H9 (cell line): ENCODE measurements around the gene LPCAT1. TPM values are rescaled to one million over a fixed set of nuclear protein-coding genes. Genes with fewer than 3 reads are reported as not detected.

ENCODE experiments used
- DNase-seq: peaks from one replicate; pipeline ENCODE4 v3.0.0-alpha.2; 2017
- H2AFZ ChIP-seq: one replicate; pipeline ENCODE4 v1.6.1; 2013; ENCODE audit warnings: mild to moderate bottlenecking, low read length, control low read depth, moderate library complexity
- H2AK5ac ChIP-seq: 2 replicates; pipeline ENCODE4 v1.6.1; 2013; ENCODE audit warnings: low read length, control low read depth, mixed read lengths; ENCODE audit not compliant: insufficient read length
- H2BK120ac ChIP-seq: one replicate; pipeline ENCODE4 v1.6.1; 2013; ENCODE audit warnings: low read depth, mild to moderate bottlenecking, low read length, control low read depth, inconsistent platforms; ENCODE audit not compliant: poor library complexity, severe bottlenecking
- H2BK12ac ChIP-seq: 2 replicates; pipeline ENCODE4 v1.6.1; 2013; ENCODE audit warnings: low read length, control low read depth, mixed read lengths, low read depth; ENCODE audit not compliant: insufficient read length
- H2BK15ac ChIP-seq: 2 replicates; pipeline ENCODE4 v1.6.1; 2013; ENCODE audit warnings: low read depth, low read length, control low read depth
- H2BK20ac ChIP-seq: one replicate; pipeline ENCODE4 v1.6.1; 2013; ENCODE audit warnings: low read depth, mild to moderate bottlenecking, low read length, control low read depth, inconsistent platforms; ENCODE audit not compliant: poor library complexity, severe bottlenecking
- H2BK5ac ChIP-seq: 2 replicates; pipeline ENCODE4 v1.6.1; 2013; ENCODE audit warnings: low read length, control low read depth, mixed read lengths; ENCODE audit not compliant: insufficient read length
- H3K14ac ChIP-seq: 2 replicates; pipeline ENCODE4 v1.6.1; 2013; ENCODE audit warnings: low read length, control low read depth; ENCODE audit not compliant: insufficient read depth
- H3K18ac ChIP-seq: 2 replicates; pipeline ENCODE4 v1.6.1; 2013; ENCODE audit warnings: low read depth, mild to moderate bottlenecking, mixed read lengths, low read length, control low read depth; ENCODE audit not compliant: insufficient read length
- H3K23ac ChIP-seq: 2 replicates; pipeline ENCODE4 v1.6.1; 2013; ENCODE audit warnings: low read length, control low read depth, mixed read lengths, low read depth; ENCODE audit not compliant: insufficient read length
- H3K23me2 ChIP-seq: 2 replicates; pipeline ENCODE4 v1.6.1; 2013; ENCODE audit warnings: low read depth, mild to moderate bottlenecking, mixed read lengths, low read length, control low read depth; ENCODE audit not compliant: insufficient read length, poor library complexity, severe bottlenecking
- H3K27ac ChIP-seq: 2 replicates; pipeline ENCODE4 v1.5.1; 2013; ENCODE audit warnings: low read length, control low read depth, mixed read lengths, low read depth; ENCODE audit not compliant: insufficient read length
- H3K27me3 ChIP-seq: 2 replicates; pipeline ENCODE4 v1.6.1; 2013; ENCODE audit warnings: low read length, control low read depth, inconsistent platforms; ENCODE audit not compliant: insufficient read depth
- H3K4ac ChIP-seq: 2 replicates; pipeline ENCODE4 v1.6.1; 2013; ENCODE audit warnings: low read depth, mild to moderate bottlenecking, control low read depth, inconsistent platforms, low read length, moderate library complexity
- H3K4me1 ChIP-seq: 2 replicates; pipeline ENCODE4 v1.6.1; 2013; ENCODE audit warnings: low read length, control low read depth, inconsistent platforms; ENCODE audit not compliant: insufficient read depth
- H3K4me2 ChIP-seq: 2 replicates; pipeline ENCODE4 v1.6.1; 2013; ENCODE audit warnings: low read length, control low read depth, mixed read lengths; ENCODE audit not compliant: insufficient read length, insufficient read depth
- H3K56ac ChIP-seq: 2 replicates; pipeline ENCODE4 v1.6.1; 2013; ENCODE audit warnings: low read depth, mild to moderate bottlenecking, mixed read lengths, low read length, control low read depth; ENCODE audit not compliant: insufficient read length
- H3K79me1 ChIP-seq: 2 replicates; pipeline ENCODE4 v1.6.1; 2013; ENCODE audit warnings: low read depth, mild to moderate bottlenecking, moderate library complexity, low read length, control low read depth, inconsistent platforms; ENCODE audit not compliant: insufficient read depth, poor library complexity, severe bottlenecking
- H3K79me2 ChIP-seq: 2 replicates; pipeline ENCODE4 v1.6.1; 2013; ENCODE audit warnings: low read length, control low read depth, inconsistent platforms; ENCODE audit not compliant: insufficient read depth
- H3K9ac ChIP-seq: 2 replicates; pipeline ENCODE4 v1.6.1; 2013; ENCODE audit warnings: low read length, control low read depth, mixed read lengths; ENCODE audit not compliant: insufficient read length; ENCODE audit errors: extremely low read depth
- H3K9me3 ChIP-seq: one replicate; pipeline ENCODE4 v1.6.1; 2013; ENCODE audit warnings: low read depth, low read length, inconsistent platforms; ENCODE audit not compliant: control insufficient read depth
- H3T11ph ChIP-seq: one replicate; pipeline ENCODE4 v1.6.1; 2013; ENCODE audit warnings: mild to moderate bottlenecking, low read length, control low read depth, inconsistent platforms
- H4K20me1 ChIP-seq: one replicate; pipeline ENCODE4 v1.6.1; 2013; ENCODE audit not compliant: control insufficient read depth, insufficient read length, insufficient read depth
- H4K5ac ChIP-seq: 2 replicates; pipeline ENCODE4 v1.6.1; 2013; ENCODE audit warnings: low read depth, mild to moderate bottlenecking, mixed read lengths, low read length, control low read depth; ENCODE audit not compliant: insufficient read length
- H4K8ac ChIP-seq: replicated peaks from 2 replicates; pipeline ENCODE4 v1.6.1; 2013; ENCODE audit warnings: low read length, control low read depth, mixed read lengths, low read depth; ENCODE audit not compliant: insufficient read length
- H4K91ac ChIP-seq: 2 replicates; pipeline ENCODE4 v1.6.1; 2013; ENCODE audit warnings: low read depth, mild to moderate bottlenecking, moderate library complexity, mixed read lengths, low read length, control low read depth; ENCODE audit not compliant: insufficient read length
- H3K27ac Mint-ChIP-seq, 3 experiments: 2 replicates in 2 of 3; 3 replicates in 1 of 3; pipeline ENCODE4 v1.8.0; 2020 to 2021; ENCODE audit warnings: mixed read lengths in 3 of 3, mild to moderate bottlenecking in 1 of 3, moderate library complexity in 1 of 3
- H3K27me3 Mint-ChIP-seq: 2 replicates; pipeline ENCODE4 v1.8.0; 2021; ENCODE audit warnings: low read depth, mild to moderate bottlenecking, moderate library complexity, mixed read lengths
- H3K36me3 Mint-ChIP-seq, 3 experiments: 2 replicates in 2 of 3; 3 replicates in 1 of 3; pipeline ENCODE4 v1.8.0; 2020 to 2021; ENCODE audit warnings: low read depth in 3 of 3, mixed read lengths in 3 of 3; ENCODE audit not compliant: insufficient read depth in 1 of 3
- H3K4me1 Mint-ChIP-seq, 2 experiments: 2 replicates each; pipeline ENCODE4 v1.8.0; 2020; ENCODE audit warnings: mixed read lengths in 2 of 2
- H3K4me3 Mint-ChIP-seq, 2 experiments: 2 replicates in 1 of 2; 3 replicates in 1 of 2; pipeline ENCODE4 v1.8.0; 2020 to 2021; ENCODE audit warnings: mild to moderate bottlenecking in 2 of 2, mixed read lengths in 2 of 2, moderate library complexity in 1 of 2
- H3K9me3 Mint-ChIP-seq, 2 experiments: 2 replicates in 1 of 2; 3 replicates in 1 of 2; pipeline ENCODE4 v1.8.0; 2020; ENCODE audit warnings: mild to moderate bottlenecking in 2 of 2, mixed read lengths in 2 of 2, moderate library complexity in 1 of 2
- WGBS: extraction: QIAGEN DNeasy Blood & Tissue Kit; methylation state at CpG from one replicate; pipeline ENCODE4 v1.1.7; 2013; ENCODE audit warnings: missing lambda C conversion rate, low lambda C conversion rate, mixed read lengths; ENCODE audit not compliant: insufficient read length; ENCODE audit errors: extremely low coverage; 5-methylcytosine and 5-hydroxymethylcytosine counted together
- total RNA-seq: library from RNA; stranded (reverse); gene quantifications from 2 replicates; pipeline ENCODE4 v1.2.1, GENCODE V29; 2021
- TF ChIP-seq, protein P1 (sequence below): fragments of 200-600 bp; sonication (generic); conservative IDR thresholded peaks from 3 replicates; pipeline ENCODE4 v1.8.0; 2021; ENCODE audit warnings: antibody characterized with exemption, mild to moderate bottlenecking

LPCAT1 gene
- total RNA-seq, 1 experiment from 2014 or later: 231 TPM

DNA sequence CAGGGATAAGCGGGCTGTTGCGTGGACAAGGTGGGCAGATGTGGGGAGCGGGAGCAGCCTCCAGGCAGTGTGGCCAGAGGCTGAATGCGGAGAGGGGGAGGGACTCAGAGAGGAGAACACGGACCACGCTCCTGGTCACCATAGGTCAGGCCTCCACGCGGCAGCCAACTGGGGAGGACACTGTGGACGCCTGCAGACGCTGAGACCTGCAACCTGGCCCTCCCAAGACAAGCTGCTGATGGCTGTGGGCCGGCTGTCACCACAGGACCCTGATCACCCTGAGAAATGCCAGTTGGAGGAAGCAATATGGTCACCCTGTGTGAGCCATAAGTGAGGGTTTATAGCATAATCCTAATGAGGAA lies 16.8 kb downstream of the LPCAT1 start:
- Histone ChIP-seq H3K18ac (no peak overlapping the region), H3T11ph (no peak overlapping the region), H2BK5ac (no peak overlapping the region), H3K23ac (no peak overlapping the region), H3K56ac (no peak overlapping the region), H4K8ac (no peak overlapping the region), H2BK120ac (no peak overlapping the region), H3K4me1 (peaks cover 5% of the 10 kb centered on the region; the same call in 1 of the 2 replicates), H3K4ac (no peak overlapping the region), H3K27me3 (no peaks in the 10 kb centered on the region), H2AK5ac (no peak overlapping the region), H4K5ac (no peak overlapping the region), H4K20me1 (peaks cover 8% of the 10 kb centered on the region), H3K27ac (no peak overlapping the region), H3K23me2 (no peaks in the 10 kb centered on the region), H2BK12ac (no peak overlapping the region), H3K9me3 (no peaks in the 10 kb centered on the region), H3K79me1 (peaks cover 8% of the 10 kb centered on the region), H3K79me2 (peaks cover 70% of the 10 kb centered on the region; the same call in 1 of the 2 replicates), H3K4me2 (no peak overlapping the region), H2BK20ac (no peak overlapping the region), H2AFZ (no peak overlapping the region), H3K9ac (no peak overlapping the region), H2BK15ac (no peak overlapping the region), H3K14ac (no peak overlapping the region; the same call in 1 of the 2 replicates), H4K91ac (no peak overlapping the region)
- Mint-ChIP-seq H3K9me3 (no peaks in the 10 kb centered on the region; a peak in 1 of 5 replicates), H3K4me1 (peaks cover 65 to 68% of the 10 kb centered on the region in 2 experiments), H3K27me3 (no peaks in the 10 kb centered on the region), H3K27ac (peak overlapping the region; percentile 88 to 95 (median 91); a peak in 6 of 7 replicates), H3K36me3 (peaks cover 20 to 47% (median 45%) of the 10 kb centered on the region in 3 experiments; a peak in 6 of 7 replicates), H3K4me3 (no peak overlapping the region)
- WGBS: no CpG with 5 or more reads among the region's 11 CpGs
- no peak for DNase-seq
- TF ChIP-seq, protein P1, sequence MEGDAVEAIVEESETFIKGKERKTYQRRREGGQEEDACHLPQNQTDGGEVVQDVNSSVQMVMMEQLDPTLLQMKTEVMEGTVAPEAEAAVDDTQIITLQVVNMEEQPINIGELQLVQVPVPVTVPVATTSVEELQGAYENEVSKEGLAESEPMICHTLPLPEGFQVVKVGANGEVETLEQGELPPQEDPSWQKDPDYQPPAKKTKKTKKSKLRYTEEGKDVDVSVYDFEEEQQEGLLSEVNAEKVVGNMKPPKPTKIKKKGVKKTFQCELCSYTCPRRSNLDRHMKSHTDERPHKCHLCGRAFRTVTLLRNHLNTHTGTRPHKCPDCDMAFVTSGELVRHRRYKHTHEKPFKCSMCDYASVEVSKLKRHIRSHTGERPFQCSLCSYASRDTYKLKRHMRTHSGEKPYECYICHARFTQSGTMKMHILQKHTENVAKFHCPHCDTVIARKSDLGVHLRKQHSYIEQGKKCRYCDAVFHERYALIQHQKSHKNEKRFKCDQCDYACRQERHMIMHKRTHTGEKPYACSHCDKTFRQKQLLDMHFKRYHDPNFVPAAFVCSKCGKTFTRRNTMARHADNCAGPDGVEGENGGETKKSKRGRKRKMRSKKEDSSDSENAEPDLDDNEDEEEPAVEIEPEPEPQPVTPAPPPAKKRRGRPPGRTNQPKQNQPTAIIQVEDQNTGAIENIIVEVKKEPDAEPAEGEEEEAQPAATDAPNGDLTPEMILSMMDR: no peak
